OCI-M2 (cell line): Measurements from ENCODE around the gene RTN4RL1.

Experiments
- DNase-seq: peaks from one replicate; lab custom pipeline; 2025; ENCODE audit not compliant: unreplicated experiment; lab: John Stamatoyannopoulos, UW

The RTN4RL1 gene

DNA sequence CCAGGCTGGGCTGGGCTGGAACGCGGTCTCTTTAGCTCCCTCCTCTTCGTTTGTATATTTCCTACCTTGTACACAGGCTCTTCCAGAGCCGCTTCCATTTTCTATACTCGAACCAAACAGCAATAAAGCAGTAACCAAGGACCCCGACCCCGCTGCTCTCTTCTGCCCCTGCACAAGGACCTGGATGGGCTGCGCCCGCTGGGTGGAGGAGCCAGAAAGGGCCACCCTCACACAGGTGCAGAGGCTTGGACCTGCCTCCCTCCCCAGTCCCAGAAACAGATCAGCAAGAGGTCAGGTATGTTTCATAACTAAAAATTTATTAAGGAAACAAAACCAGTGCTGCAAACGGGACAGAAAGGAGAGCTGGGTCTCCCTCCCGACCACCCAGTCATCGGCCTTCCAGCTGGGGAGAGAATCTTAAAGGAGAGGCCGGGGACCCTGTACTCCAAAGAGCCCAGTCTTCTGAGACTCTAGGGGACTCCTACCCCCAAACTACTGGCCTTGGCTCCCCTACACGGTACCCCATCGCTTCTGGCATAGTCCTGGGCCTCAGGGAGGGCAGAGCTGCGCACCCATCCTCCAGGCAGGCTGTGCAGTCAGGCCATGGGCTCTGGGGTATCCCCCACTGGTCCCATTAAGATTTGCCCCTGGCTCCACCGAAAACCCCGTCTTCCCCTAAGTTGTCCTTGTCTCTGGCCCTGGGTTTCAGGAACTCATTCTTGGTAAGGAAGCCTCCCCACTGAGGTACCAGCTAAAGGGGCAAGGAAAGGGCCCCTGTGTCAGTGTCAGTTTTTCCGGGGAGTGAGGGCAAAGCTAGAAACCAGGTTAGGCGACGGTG lies 34.6 kb upstream of the RTN4RL1 start:
- no peak for DNase-seq

DNA sequence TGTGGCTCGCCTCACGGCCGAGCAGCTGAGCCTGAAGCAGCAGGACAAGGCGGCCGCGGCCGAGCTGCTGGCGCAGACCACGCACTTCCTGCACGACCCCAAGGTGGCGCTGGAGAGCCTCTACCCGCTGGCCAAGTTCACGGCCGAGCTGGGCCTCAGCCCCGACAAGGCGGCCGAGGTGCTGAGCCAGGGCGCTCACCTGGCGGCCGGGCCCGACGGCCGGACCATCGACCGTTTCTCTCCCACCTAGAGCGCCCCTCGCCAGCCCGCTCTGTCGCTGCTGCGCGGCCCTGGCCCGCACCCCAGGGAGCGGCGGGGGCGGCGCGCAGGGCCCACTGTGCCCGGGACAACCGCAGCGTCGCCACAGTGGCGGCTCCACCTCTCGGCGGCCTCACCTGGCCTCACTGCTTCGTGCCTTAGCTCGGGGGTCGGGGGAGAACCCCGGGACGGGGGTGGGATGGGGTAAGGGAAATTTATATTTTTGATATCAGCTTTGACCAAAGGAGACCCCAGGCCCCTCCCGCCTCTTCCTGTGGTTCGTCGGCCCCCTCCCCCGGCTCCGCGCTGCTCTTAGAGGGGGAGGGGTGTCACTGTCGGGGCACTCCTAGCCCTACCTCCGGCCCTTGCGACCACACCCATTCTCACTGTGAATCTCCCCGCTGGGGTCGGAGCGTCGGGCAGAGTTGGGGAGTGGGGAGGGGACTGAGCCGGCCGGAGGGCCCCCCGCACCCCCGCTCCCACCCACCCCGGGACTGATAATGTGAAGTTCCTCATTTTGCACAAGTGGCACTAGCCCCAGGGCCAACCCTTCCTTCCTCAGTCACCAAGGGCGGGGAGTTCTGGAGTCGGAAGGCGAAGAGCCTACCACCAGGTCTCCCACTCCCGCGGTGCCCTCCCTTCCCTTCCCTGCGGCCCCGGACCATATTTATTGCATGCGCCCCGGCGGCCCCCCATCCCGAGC lies 33.7 kb upstream of the RTN4RL1 start:
- no peak for DNase-seq

DNA sequence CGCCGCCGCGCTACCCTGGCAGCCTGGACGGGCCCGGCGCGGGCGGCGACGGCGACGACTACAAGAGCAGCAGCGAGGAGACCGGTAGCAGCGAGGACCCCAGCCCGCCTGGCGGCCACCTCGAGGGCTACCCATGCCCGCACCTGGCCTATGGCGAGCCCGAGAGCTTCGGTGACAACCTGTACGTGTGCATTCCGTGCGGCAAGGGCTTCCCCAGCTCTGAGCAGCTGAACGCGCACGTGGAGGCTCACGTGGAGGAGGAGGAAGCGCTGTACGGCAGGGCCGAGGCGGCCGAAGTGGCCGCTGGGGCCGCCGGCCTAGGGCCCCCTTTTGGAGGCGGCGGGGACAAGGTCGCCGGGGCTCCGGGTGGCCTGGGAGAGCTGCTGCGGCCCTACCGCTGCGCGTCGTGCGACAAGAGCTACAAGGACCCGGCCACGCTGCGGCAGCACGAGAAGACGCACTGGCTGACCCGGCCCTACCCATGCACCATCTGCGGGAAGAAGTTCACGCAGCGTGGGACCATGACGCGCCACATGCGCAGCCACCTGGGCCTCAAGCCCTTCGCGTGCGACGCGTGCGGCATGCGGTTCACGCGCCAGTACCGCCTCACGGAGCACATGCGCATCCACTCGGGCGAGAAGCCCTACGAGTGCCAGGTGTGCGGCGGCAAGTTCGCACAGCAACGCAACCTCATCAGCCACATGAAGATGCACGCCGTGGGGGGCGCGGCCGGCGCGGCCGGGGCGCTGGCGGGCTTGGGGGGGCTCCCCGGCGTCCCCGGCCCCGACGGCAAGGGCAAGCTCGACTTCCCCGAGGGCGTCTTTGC lies 32.8 kb upstream of the RTN4RL1 start:
- DNase-seq = no peak

DNA sequence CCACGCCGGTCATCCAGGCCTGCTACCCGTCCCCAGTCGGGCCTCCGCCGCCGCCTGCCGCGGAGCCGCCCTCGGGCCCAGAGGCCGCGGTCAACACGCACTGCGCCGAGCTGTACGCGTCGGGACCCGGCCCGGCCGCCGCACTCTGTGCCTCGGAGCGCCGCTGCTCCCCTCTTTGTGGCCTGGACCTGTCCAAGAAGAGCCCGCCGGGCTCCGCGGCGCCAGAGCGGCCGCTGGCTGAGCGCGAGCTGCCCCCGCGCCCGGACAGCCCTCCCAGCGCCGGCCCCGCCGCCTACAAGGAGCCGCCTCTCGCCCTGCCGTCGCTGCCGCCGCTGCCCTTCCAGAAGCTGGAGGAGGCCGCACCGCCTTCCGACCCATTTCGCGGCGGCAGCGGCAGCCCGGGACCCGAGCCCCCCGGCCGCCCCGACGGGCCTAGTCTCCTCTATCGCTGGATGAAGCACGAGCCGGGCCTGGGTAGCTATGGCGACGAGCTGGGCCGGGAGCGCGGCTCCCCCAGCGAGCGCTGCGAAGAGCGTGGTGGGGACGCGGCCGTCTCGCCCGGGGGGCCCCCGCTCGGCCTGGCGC lies 32.1 kb upstream of the RTN4RL1 start:
- no peak for DNase-seq

DNA sequence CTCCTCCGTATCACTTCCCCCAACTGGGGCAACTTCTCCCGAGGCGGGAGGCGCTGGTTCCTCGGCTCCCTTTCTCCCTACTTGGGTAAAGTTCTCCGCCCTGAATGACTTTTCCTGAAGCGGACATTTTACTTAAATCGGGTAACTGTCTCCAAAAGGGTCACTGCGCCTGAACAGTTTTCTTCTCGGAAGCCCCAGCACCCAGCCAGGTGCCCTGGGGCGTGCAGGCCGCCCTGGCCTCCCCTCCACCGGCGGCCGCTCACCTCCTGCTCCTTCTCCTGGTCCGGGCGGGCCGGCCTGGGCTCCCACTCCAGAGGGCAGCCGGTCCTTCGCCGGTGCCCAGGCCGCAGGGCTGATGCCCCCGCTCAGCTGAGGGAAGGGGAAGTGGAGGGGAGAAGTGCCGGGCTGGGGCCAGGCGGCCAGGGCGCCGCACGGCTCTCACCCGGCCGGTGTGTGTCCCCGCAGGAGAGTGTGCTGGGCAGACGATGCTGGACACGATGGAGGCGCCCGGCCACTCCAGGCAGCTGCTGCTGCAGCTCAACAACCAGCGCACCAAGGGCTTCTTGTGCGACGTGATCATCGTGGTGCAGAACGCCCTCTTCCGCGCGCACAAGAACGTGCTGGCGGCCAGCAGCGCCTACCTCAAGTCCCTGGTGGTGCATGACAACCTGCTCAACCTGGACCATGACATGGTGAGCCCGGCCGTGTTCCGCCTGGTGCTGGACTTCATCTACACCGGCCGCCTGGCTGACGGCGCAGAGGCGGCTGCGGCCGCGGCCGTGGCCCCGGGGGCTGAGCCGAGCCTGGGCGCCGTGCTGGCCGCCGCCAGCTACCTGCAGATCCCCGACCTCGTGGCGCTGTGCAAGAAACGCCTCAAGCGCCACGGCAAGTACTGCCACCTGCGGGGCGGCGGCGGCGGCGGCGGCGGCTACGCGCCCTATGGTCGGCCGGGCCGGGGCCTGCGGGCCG lies 31.4 kb upstream of the RTN4RL1 start:
- DNase-seq = no peak

DNA sequence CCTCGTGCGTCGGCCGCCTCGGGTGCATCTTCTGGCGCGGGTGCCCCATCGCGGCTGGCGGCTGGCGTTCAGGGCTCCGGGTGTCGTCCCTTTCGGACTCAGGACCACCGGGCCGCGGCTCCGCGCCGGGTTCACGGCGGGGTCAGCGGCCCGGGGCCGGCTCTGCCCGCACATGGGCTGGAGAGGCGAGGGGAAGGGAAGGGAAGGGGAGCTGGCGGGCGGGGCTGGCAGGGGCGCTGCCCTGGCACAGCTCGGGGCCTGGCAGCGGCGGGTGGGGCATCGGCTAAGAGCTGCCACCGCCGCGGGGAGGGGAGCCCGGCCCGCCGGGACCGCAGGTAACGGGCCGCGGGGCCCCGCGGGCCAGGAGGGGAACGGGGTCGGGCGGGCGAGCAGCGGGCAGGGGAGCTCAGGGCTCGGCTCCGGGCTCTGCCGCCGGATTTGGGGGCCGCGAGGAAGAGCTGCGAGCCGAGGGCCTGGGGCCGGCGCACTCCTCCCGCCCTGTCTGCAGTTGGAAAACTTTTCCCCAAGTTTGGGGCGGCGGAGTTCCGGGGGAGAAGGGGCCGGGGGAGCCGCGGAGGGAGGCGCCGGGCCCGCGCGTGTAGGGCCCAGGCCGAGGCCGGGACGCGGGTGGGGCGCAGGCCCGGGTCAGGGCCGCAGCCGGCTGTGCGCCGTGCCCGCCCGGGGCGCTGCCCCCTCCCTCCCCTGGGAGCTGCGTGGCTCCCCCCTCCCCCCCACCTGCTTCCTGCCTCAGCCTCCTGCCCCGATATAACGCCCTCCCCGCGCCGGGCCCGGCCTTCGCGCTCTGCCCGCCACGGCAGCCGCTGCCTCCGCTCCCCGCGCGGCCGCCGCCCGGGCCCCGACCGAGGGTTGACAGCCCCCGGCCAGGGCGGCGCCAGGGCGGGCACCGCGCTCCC lies 30.4 kb upstream of the RTN4RL1 start:
- no peak for DNase-seq

DNA sequence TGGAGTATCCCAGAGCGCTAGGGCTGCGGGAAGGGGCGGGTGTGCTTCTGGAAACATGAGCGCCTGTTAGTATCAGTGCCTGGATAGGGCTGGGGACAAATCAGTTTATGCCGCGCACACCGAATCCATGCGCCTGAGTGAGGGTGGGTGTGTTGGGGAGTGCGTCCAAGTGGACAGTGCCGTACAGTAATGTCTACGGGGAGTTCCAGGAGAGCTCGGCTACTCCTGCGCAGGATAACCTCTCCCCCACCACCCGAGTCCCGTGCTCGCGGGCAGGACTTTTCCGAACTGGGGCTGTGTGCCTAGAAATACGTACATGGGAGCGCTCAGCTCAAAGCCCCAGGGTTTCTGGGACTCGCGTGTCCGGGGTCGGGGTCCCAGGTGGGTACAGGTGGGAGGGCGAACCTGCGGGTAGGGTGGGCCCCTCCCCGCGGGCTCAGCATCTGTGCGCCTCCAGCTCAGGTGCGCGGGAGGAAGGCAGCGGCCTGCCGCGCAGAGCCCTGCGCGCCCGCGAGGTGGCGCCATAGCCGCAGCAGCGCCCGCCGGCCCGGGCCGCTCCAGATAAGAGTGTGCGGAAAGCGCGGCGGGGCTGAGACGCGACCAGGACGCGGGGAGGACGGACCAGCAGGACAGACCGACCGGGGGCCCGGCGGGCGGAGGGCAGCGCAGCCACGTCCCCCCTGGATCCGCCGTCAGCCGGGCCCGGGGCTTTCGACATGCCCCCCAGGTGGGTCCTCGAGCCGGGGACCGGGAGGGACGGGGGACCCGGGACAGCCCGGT lies 29.6 kb upstream of the RTN4RL1 start, which contains the start of gene HIC1:
TSS of gene HIC1 (plus strand) at position 592 of the 780 bp plus-strand sequence. CDS start 1,588 bp downstream, outside the sequence.
- DNase-seq = no peak

DNA sequence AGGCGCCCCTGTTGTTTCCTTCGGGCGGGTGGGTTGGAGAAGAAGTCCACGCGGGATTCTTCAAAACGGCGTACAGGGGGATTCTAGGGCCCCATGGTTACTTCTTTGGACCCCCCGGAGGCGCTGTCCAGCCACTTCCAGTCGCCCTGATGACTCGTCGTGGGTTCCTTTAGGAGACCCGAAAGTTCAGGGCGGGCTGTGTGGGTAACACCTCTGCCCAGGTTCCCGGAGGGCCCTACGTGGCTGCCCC lies 29.1 kb upstream of the RTN4RL1 start:
- DNase-seq = no peak

DNA sequence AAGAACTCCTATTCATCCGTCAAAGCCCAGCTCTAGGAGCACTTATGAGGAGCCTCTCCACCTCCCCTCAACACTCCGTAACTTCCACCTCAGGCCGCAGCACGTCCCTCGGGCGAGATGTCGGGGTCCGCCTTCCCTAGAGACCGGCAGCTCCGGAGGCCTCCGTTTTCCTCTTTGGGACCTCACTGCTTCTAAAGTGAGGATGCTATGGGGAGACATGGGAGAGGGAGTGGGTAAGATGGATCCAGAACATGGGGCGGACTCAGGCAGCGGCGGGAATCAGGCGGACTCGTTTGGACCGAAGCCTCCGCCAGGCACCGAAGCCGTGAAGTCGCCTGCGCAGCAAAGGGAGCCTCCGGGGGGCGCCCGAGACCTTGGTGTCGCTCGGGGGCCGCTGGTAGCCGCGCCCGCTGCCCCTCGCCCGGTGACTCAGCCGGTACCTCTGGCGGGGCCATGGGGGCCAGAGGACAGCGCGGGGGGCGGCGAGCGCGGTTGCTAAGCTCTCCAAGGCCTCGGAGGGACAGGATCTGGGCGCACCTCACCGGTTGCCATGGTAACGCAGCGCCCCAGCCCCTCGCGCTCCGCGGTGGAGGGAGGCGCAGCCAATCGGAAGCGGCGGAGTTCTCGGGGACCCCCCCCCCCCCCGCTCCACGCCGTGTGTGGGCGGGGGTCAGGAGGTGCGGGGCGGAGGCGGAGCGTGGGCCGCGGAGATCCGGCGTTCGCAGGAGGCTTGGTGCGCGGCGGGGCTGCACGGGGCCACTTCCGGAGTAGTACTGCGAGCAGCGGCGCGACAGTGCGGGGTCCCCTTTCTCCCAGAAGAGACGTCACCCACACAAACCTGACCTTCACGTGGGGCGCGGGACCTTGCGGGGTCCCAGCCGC lies 28.5 kb upstream of the RTN4RL1 start:
- no peak for DNase-seq

DNA sequence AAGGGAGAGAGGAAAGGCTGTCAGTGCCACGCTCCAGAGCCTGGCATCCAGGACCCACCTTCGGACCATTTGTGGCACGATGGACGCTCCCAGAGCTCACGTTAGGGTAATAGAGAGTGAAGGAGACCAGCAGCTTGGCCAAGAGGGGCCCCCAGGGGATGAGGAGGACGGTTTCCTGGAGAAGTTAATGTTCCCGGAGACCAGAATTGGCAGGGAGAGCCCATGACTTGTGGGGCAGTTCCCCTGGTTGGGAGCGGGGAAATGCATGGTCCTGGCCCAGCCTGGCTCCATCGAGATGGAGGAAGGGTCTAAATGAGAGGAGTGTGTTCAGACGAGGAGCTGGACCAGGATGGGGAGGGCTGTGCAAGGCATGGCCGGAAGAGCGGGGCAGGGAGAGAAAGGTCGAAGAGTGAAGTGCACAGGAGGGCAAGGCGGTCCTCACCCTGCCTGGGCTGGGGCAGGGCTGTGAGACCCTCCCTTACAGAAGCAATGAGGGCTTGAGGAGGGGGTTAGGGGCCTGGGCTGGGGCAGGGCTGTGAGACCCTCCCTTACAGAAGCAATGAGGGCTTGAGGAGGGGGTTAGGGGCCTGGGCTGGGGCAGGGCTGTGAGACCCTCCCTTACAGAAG lies 26.9 kb upstream of the RTN4RL1 start:
- no peak for DNase-seq

DNA sequence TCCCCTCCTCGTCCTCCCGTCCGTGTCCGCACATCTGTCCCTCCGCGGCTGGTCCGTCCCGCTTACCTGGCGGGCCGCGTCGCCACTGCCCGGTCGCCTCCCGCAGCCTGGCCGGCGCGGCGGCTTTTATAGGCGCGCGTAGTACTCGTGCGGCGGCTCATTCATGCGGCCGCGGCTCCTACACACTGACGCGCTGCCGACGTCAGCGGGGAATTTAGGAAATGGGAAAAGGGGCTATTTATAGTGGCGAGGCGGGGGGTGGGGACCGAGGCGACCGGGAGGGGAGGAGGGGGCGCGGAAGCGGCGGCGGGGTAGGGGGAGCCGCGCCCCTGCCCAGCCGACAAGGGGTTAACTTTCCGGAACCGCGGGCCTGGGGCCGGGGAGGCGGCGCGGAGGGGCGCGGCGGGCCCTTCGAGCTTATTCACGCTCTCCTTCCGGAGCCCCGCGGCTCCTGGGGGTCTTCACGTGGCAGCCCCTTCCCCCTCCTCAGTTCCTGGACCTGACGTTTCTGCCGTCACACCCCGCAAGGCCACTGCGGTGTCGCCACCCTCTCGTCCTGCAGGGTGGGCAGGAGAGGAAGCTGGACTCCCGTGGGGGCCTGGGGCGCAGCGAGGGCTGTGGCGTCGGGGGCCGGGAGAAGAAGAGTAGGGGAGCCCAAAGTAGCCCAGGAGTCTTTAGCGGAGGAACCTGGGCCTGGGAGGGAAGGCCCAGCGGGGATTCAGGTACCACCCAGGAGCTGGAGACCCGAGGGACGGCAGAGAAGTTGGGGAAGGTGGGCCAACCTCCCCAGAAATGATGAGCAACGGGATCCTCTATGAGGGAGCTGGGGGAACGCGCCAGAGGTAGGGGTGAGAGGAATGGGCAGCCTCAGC lies 26.2 kb upstream of the RTN4RL1 start:
- DNase-seq = no peak

DNA sequence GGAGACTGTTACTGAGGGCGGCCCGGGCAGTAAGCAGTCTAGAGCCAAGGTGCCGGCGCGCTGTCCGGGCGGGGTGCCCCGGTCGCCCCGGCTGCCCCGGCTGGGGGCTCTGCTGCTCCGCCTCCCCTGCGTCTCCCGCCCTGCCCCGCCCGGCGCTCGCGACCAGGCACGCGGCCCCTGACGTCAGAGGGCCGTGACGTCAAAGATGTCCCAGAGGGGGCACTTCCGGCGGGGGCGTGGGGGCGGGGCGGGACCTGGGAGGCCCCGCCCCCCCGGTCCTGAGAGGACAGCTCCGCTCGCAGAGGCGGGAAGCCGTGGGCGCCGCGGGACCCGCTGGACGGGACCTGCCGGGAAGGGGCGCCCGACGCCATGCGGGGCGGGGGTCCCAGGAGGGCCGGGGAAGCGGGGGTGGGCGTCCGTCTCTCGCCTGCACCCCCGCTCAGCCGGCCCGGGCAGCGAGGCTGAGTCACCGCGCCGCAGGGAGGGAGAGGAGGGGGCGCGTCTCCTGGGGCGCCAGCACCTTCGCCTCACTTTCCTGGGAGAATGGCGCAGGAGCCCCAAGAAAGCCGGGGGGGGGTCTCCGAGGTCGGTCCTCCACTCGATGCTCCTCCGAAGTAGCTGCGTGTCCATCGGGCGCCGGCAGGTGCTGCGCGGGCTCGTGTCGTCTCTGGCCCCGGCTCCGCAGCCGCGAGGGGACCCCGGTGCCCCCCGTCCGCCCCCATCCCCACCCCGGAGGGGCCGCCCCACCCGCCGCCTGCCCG lies 25.3 kb upstream of the RTN4RL1 start:
- no peak for DNase-seq

DNA sequence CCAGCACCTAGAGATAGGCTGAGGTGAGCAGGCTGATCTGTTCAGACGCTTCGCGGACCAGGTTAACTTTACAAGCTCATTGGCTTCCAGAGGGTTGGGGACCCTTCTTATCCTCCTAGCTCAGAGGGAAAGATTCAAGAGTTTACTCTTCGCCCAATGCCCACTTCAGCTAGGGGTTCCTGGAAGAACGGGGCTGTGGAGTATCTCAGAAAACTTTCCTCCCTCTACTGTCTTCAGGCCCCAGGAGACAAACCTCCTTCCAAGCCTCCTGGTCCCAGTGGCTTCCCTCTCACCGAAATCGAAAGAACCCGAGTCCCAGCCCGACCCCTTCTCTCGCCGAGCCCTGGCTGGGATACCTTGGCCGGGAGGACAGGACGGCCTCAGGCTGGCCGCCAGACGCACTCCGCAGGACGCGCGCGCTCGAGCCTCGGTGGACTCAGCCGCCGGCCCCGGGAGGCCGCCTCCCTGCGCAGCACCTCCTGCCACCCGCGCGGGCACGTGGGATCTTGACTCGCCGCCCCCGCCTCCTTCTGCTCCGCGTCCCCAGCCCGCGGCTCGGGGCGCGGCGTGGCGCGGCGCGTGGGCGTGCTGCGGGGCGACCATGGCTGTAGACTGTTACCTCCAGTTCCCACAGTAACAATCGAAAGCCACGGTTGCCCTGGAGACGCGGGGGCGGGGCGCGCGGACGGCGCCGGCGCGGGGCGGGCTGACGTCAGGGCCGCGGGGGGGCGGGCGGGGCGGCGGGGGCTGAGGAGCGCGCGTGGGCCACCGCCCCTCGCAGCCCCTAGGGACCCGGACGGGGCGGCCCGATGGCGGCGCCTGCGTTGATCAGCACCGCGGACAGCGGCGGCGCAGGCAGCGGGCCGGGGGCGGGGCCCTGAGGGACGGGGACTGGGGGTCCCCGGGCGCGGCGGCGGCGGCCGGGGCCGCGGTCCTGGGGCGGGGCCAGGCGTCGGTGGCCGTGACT lies 24.5 kb upstream of the RTN4RL1 start:
- no peak for DNase-seq

DNA sequence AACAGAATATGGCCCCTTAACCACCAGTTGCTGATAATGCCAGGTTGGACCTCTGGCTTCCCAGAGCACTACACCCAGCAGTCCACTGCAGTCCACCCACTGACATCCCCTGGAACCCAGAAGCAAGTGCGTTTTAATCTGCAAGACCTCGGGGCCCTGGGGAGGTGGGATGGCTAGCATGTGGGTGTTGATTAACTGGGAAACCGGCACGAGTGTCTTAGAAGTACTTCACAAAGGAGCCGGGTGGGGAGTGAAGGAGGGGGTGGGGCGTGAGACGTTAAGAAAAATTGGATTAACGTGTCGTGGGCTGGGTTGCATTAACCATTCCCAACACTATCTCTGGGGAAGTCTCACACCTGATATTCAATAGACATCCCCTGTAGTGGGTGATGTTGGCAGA lies 23.7 kb upstream of the RTN4RL1 start:
- no peak for DNase-seq
